Astrocyte (in vitro differentiated cells and primary cell): ENCODE measurements around the gene NEK10. TPM values are rescaled to one million over a fixed set of nuclear protein-coding genes. Genes with fewer than 3 reads are reported as not detected.

ENCODE experiments used
- DNase-seq: peaks from one replicate; pipeline ENCODE4 v3.0.0-alpha.2; 2010; ENCODE audit warnings: low read depth
- FAIRE-seq: peaks from 2 replicates; lab custom pipeline; 2011; peaks lifted over from hg19 to GRCh38; lab: Jason Lieb, UNC
- H2AFZ ChIP-seq: 2 replicates; pipeline ENCODE4 v1.6.0; 2012; ENCODE audit warnings: low read depth, low read length, inconsistent platforms
- H3K27ac ChIP-seq: 2 replicates; pipeline ENCODE4 v1.5.1; 2011; ENCODE audit warnings: low read depth, low read length, inconsistent platforms
- H3K27me3 ChIP-seq: 2 replicates; pipeline ENCODE4 v1.6.0; 2011; ENCODE audit warnings: low read length, inconsistent platforms; ENCODE audit not compliant: insufficient read depth
- H3K36me3 ChIP-seq: 2 replicates; pipeline ENCODE4 v1.5.1; 2011; ENCODE audit warnings: low read length, inconsistent platforms; ENCODE audit not compliant: insufficient read depth
- H3K4me1 ChIP-seq: 2 replicates; pipeline ENCODE4 v1.5.1; 2011; ENCODE audit warnings: low read length, inconsistent platforms; ENCODE audit not compliant: insufficient read depth
- H3K4me2 ChIP-seq: 2 replicates; pipeline ENCODE4 v1.6.0; 2012; ENCODE audit warnings: low read length, inconsistent platforms
- H3K4me3 ChIP-seq: 2 replicates; pipeline ENCODE4 v1.5.1; 2011; ENCODE audit warnings: low read depth, mild to moderate bottlenecking, low read length, inconsistent platforms; ENCODE audit not compliant: insufficient read depth
- H3K79me2 ChIP-seq: 2 replicates; pipeline ENCODE4 v1.6.0; 2012; ENCODE audit warnings: mild to moderate bottlenecking, low read length, inconsistent platforms; ENCODE audit not compliant: insufficient read depth
- H3K9ac ChIP-seq: 2 replicates; pipeline ENCODE4 v1.6.0; 2012; ENCODE audit warnings: mild to moderate bottlenecking, low read length, inconsistent platforms
- H3K9me3 ChIP-seq: 2 replicates; pipeline ENCODE4 v1.5.1; 2012; ENCODE audit warnings: low read depth, mild to moderate bottlenecking, low read length, inconsistent platforms; ENCODE audit not compliant: insufficient read depth
- H4K20me1 ChIP-seq: 2 replicates; pipeline ENCODE4 v1.6.0; 2012; ENCODE audit warnings: low read length, inconsistent platforms; ENCODE audit not compliant: insufficient read depth
- H3K27ac Mint-ChIP-seq: one replicate; pipeline ENCODE4 v1.8.0; 2021; ENCODE audit warnings: mild to moderate bottlenecking, mixed read lengths; ENCODE audit not compliant: unreplicated experiment
- H3K27me3 Mint-ChIP-seq: one replicate; pipeline ENCODE4 v1.8.0; 2021; ENCODE audit warnings: low read depth, mixed read lengths; ENCODE audit not compliant: unreplicated experiment
- H3K36me3 Mint-ChIP-seq: one replicate; pipeline ENCODE4 v1.8.0; 2021; ENCODE audit warnings: low read depth, mixed read lengths; ENCODE audit not compliant: unreplicated experiment
- H3K4me1 Mint-ChIP-seq: one replicate; pipeline ENCODE4 v1.8.0; 2021; ENCODE audit warnings: low read depth, mixed read lengths; ENCODE audit not compliant: unreplicated experiment
- H3K4me3 Mint-ChIP-seq: one replicate; pipeline ENCODE4 v1.8.0; 2021; ENCODE audit warnings: mild to moderate bottlenecking, moderate library complexity, mixed read lengths; ENCODE audit not compliant: unreplicated experiment
- H3K9me3 Mint-ChIP-seq: one replicate; pipeline ENCODE4 v1.8.0; 2021; ENCODE audit warnings: mild to moderate bottlenecking, mixed read lengths; ENCODE audit not compliant: unreplicated experiment
- EZH2 ChIP-seq: IDR thresholded peaks from 2 replicates; pipeline ENCODE4 v1.6.1; 2012; ENCODE audit warnings: mild to moderate bottlenecking, low read length, inconsistent platforms; ENCODE audit not compliant: insufficient read depth
- total RNA-seq: library from RNA; stranded (reverse); gene quantifications from 2 replicates; pipeline ENCODE4 v1.2.1, GENCODE V29; 2021
- TF ChIP-seq, protein P1 (sequence below): IDR thresholded peaks from 2 replicates; pipeline ENCODE4 v1.5.1; 2011; ENCODE audit warnings: low read depth, mild to moderate bottlenecking, inconsistent platforms, low read length, moderate library complexity; ENCODE audit not compliant: insufficient read depth

Gene NEK10
- total RNA-seq, 1 donor from 2014 or later = 3.2 TPM

DNA sequence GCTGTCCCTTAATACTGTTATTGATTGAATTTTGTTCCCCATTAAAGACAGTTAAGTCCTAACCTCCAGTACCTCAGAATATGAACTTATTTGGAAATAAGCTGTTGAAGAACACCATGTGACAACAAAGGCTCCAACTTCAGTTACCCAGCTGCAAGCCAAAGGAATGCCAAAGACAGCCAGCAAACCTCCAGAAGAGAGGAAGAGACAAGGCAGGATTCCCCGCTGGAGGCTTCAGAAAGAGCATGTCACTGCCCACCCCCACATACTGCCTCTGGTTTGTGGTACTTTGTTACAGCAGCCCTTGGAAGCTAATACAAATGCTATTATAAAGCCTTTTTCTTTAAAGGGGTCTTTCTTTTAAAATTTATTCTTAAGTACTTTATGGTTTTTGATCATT is 18.4 kb upstream of the NEK10 start:
- no peak overlapping the region for H3K4me3 ChIP-seq
- TF ChIP-seq EZH2 = no peak
- TF ChIP-seq, protein P1, sequence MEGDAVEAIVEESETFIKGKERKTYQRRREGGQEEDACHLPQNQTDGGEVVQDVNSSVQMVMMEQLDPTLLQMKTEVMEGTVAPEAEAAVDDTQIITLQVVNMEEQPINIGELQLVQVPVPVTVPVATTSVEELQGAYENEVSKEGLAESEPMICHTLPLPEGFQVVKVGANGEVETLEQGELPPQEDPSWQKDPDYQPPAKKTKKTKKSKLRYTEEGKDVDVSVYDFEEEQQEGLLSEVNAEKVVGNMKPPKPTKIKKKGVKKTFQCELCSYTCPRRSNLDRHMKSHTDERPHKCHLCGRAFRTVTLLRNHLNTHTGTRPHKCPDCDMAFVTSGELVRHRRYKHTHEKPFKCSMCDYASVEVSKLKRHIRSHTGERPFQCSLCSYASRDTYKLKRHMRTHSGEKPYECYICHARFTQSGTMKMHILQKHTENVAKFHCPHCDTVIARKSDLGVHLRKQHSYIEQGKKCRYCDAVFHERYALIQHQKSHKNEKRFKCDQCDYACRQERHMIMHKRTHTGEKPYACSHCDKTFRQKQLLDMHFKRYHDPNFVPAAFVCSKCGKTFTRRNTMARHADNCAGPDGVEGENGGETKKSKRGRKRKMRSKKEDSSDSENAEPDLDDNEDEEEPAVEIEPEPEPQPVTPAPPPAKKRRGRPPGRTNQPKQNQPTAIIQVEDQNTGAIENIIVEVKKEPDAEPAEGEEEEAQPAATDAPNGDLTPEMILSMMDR = no peak
- peaks cover 7% of the 10 kb centered on the region for H4K20me1 ChIP-seq
- FAIRE-seq = no peak
- peaks cover 11% of the 10 kb centered on the region for H3K36me3 Mint-ChIP-seq
- H3K9ac ChIP-seq = no peak overlapping the region
- H3K27ac ChIP-seq = no peak overlapping the region
- peaks cover 41% of the 10 kb centered on the region for H3K36me3 ChIP-seq
- DNase-seq = peak; percentile 14
- H3K27me3 Mint-ChIP-seq = no peaks in the 10 kb centered on the region
- H3K4me3 Mint-ChIP-seq = no peak overlapping the region
- no peaks in the 10 kb centered on the region for H3K27me3 ChIP-seq
- H2AFZ ChIP-seq = no peak overlapping the region
- H3K27ac Mint-ChIP-seq = peak overlapping the region; percentile 91
- H3K9me3 ChIP-seq = no peaks in the 10 kb centered on the region
- peaks cover 5% of the 10 kb centered on the region for H3K4me1 ChIP-seq
- no peaks in the 10 kb centered on the region for H3K9me3 Mint-ChIP-seq
- H3K4me2 ChIP-seq = no peak overlapping the region
- peaks cover 10% of the 10 kb centered on the region for H3K79me2 ChIP-seq
- H3K4me1 Mint-ChIP-seq = peaks cover 20% of the 10 kb centered on the region

DNA sequence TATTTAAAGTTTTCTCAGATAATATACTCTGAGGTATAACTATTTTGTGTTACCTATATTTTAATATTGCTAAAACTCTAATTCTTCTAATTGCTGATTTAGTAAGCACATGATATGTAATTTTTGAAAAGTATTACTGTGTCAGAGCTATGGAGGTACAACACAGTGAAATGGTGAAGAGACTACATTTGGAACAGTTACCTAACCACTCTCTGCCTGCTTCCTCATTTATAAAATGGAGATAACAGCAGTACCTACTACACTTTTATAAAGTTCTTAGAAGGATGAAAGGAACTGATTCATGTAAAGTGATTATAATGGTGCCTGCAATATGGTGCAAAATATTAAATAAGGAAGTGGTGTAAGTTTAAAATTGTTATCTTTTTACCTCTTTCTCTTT is 16.3 kb upstream of the NEK10 start:
- peaks cover 40% of the 10 kb centered on the region for H3K36me3 ChIP-seq
- peaks cover 9% of the 10 kb centered on the region for H3K36me3 Mint-ChIP-seq

GRCh38 chr3:27384191-27384590 is 15.0 kb upstream of the NEK10 start:
- Mint-ChIP-seq H3K36me3 (peaks cover 9% of the 10 kb centered on the region), H3K27me3 (no peaks in the 10 kb centered on the region), H3K9me3 (no peaks in the 10 kb centered on the region), H3K4me1 (peaks cover 6% of the 10 kb centered on the region), H3K4me3 (no peak overlapping the region), H3K27ac (no peak overlapping the region)
- Histone ChIP-seq H3K4me2 (no peak overlapping the region), H4K20me1 (no peaks in the 10 kb centered on the region), H2AFZ (no peak overlapping the region), H3K9ac (no peak overlapping the region), H3K4me1 (no peaks in the 10 kb centered on the region), H3K79me2 (peaks cover 10% of the 10 kb centered on the region), H3K27ac (no peak overlapping the region), H3K36me3 (peaks cover 44% of the 10 kb centered on the region), H3K27me3 (no peaks in the 10 kb centered on the region), H3K9me3 (no peaks in the 10 kb centered on the region), H3K4me3 (no peak overlapping the region)
- TF ChIP-seq, protein P1 = no peak
- TF ChIP-seq EZH2 = no peak
- DNase-seq = no peak
- no peak for FAIRE-seq

More for the DNA sequence above, 16.3 kb upstream of the NEK10 start:
- Mint-ChIP-seq H3K27ac (no peak overlapping the region), H3K4me1 (peaks cover 6% of the 10 kb centered on the region), H3K4me3 (no peak overlapping the region), H3K9me3 (no peaks in the 10 kb centered on the region), H3K27me3 (no peaks in the 10 kb centered on the region)
- DNase-seq (no peak), FAIRE-seq (no peak)
- no peaks in the 10 kb centered on the region for H4K20me1 ChIP-seq
- no peaks in the 10 kb centered on the region for H3K27me3 ChIP-seq
- H3K79me2 ChIP-seq = peaks cover 10% of the 10 kb centered on the region
- no peak overlapping the region for H3K27ac ChIP-seq
- H3K4me2 ChIP-seq = no peak overlapping the region
- H2AFZ ChIP-seq = no peak overlapping the region
- H3K4me3 ChIP-seq = no peak overlapping the region
- no peak overlapping the region for H3K9ac ChIP-seq
- TF ChIP-seq EZH2 = no peak
- TF ChIP-seq, protein P1 = no peak
- no peaks in the 10 kb centered on the region for H3K4me1 ChIP-seq
- H3K9me3 ChIP-seq = no peaks in the 10 kb centered on the region
